GM12892 (cell line): ENCODE results near the gene SCUBE1.
A peak's percentile ranks its signal among the peaks of the same experiment; 100 is the strongest.

Experiments
- DNase-seq: peaks from one replicate; pipeline ENCODE4 v3.0.0; 2011; ENCODE audit not compliant: insufficient read length
- FAIRE-seq: peaks from 2 replicates; lab custom pipeline; 2011; peaks lifted over from hg19 to GRCh38; lab: Jason Lieb, UNC
- POLR2A ChIP-seq: IDR thresholded peaks from 2 replicates; pipeline ENCODE4 v1.6.1; 2011; ENCODE audit warnings: low read depth, low read length, control low read depth
- POLR2AphosphoS5 ChIP-seq: IDR thresholded peaks from 2 replicates; pipeline ENCODE4 v1.6.1; 2011; ENCODE audit warnings: low read depth, low read length, control low read depth
- TAF1 ChIP-seq: IDR thresholded peaks from 2 replicates; pipeline ENCODE4 v1.6.1; 2011; ENCODE audit warnings: low read depth, mild to moderate bottlenecking, control low read depth, low read length, borderline replicate concordance

The SCUBE1 gene

GRCh38 chr22:43152357-43153071 is 190.7 kb downstream of the SCUBE1 start:
- TF ChIP-seq POLR2A (no peak), TAF1 (no peak), POLR2AphosphoS5 (no peak)
- FAIRE-seq = peak; percentile 96
- no peak for DNase-seq

GRCh38 chr22:43152003-43152356 is 191.2 kb downstream of the SCUBE1 start:
- no peak for DNase-seq
- no peak for TF ChIP-seq POLR2AphosphoS5
- no peak for FAIRE-seq

GRCh38 chr22:43151251-43152002 is 191.7 kb downstream of the SCUBE1 start, which contains the start of gene TSPO:
Gene TSPO (plus strand): TSS chr22:43151559. CDS start chr22:43159239, 7,680 bp downstream.
- peak; percentile 27 for FAIRE-seq
- TF ChIP-seq POLR2AphosphoS5 (no peak), POLR2A (no peak), TAF1 (no peak)
- DNase-seq = peak; percentile 80

DNA sequence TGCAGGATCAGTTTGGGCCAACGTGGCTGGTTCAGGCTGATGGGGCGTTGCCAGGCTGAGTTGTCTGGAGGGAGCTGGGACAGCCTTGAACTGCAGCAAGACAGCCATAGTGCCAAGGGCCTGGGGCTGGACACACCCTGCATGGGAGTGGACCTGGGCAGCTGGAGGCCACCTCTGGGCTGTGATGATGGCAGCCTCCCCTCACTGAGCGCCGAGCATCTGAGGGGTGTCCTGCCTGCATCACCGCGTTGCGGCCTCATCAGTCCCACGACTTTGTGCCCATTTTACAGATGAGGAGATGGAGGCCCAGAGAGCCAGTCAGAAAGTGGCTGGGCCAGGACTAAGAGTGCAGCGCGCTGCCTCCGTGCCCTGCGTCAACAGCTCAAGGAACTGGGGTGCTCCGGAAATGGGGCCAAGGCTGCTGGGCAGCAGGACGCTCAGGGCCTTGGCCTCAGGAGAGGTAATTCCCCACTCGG is 192.4 kb downstream of the SCUBE1 start:
- FAIRE-seq (no peak), DNase-seq (no peak)
- TF ChIP-seq POLR2A = no peak
- TF ChIP-seq POLR2AphosphoS5 = no peak
- TF ChIP-seq TAF1 = no peak

GRCh38 chr22:43148581-43148980 is 194.6 kb downstream of the SCUBE1 start:
- TF ChIP-seq POLR2AphosphoS5 = no peak
- no peak for FAIRE-seq
- no peak for DNase-seq

DNA sequence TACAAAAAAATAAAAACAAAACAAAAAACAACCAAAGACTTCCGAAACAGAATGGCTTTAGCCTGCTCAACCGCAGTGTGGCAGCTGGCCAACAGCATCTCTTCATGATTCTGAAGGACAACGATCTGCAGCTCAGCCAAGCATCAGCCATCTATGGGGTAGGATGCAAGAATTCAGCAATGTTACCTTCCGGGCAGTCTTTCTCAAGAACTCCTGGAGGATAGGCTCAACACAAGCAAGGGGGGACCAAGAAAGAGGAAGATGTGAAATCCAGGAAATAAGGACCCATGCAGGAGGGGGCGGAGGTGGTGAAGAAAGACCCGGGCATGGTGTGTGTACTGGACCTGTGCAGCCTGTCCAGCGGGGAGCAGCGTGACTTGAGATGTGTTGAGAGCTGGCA is 195.4 kb downstream of the SCUBE1 start:
- peak; percentile 96 for FAIRE-seq
- no peak for DNase-seq
- TF ChIP-seq TAF1 (no peak), POLR2A (no peak), POLR2AphosphoS5 (no peak)
